Gastroesophageal sphincter (tissue), 4 donors: ENCODE results near the gene ALOX15B. TPM values are rescaled to one million over a fixed set of nuclear protein-coding genes. Genes with fewer than 3 reads are reported as not detected.

Experiments
- ATAC-seq: fragments of 150-250 bp; one replicate; pipeline ENCODE4 v1.9.1; 2016; ENCODE audit warnings: mild to moderate bottlenecking, moderate library complexity
- H3K27ac ChIP-seq, 4 donors: fragments of 200-600 bp; sonication (generic) in 3 of 4; 1 replicate in 3 of 4; 2 replicates in 1 of 4; pipeline ENCODE4 v1.5.1; 2016 to 2019
- H3K27me3 ChIP-seq: fragments of 200-600 bp; sonication (generic); one replicate; pipeline ENCODE4 v1.5.1; 2019
- H3K36me3 ChIP-seq, 2 donors: fragments of 200-600 bp; sonication (generic); one replicate each; pipeline ENCODE4 v1.5.1; 2019; ENCODE audit warnings: control low read depth in 1 of 2
- H3K4me1 ChIP-seq, 3 donors: fragments of 200-600 bp; sonication (generic); 1 replicate in 2 of 3; 2 replicates in 1 of 3; pipeline ENCODE4 v1.5.1; 2016 to 2019; ENCODE audit warnings: control low read depth in 2 of 3
- H3K4me3 ChIP-seq, 2 donors: fragments of 200-600 bp; sonication (generic); one replicate each; pipeline ENCODE4 v1.5.1; 2019; ENCODE audit warnings: mild to moderate bottlenecking in 1 of 2, moderate library complexity in 1 of 2
- H3K9me3 ChIP-seq, 3 donors: fragments of 200-600 bp; sonication (generic); one replicate each; pipeline ENCODE4 v1.5.1; 2017 to 2019; ENCODE audit warnings: control low read depth in 2 of 3
- CTCF ChIP-seq, 4 experiments: fragments of 200-600 bp in 2 of 4; fragments of 450-650 bp in 2 of 4; sonication (generic) in 1 of 4; IDR thresholded peaks; one replicate each; pipeline ENCODE4 v1.5.1; 2017 to 2019; ENCODE audit warnings: antibody characterized with exemption in 4 of 4, mild to moderate bottlenecking in 2 of 4, moderate library complexity in 2 of 4
- EP300 ChIP-seq: sonication (generic); formaldehyde crosslinking; IDR thresholded peaks from one replicate; pipeline ENCODE4 v1.6.1; 2017; ENCODE audit warnings: antibody characterized with exemption, mild to moderate bottlenecking
- POLR2A ChIP-seq, 2 donors: fragments of 450-650 bp; IDR thresholded peaks; one replicate each; pipeline ENCODE4 v1.6.1; 2017; ENCODE audit warnings: antibody characterized with exemption in 2 of 2, mild to moderate bottlenecking in 2 of 2, moderate library complexity in 1 of 2
- POLR2AphosphoS5 ChIP-seq: sonication (generic); formaldehyde crosslinking; IDR thresholded peaks from one replicate; pipeline ENCODE4 v1.6.1; 2017; ENCODE audit warnings: antibody characterized with exemption
- WGBS, 2 donors: methylation state at CpG; one replicate each; pipeline ENCODE4 v1.1.5; 2018; ENCODE audit warnings: low coverage in 1 of 2; 5-methylcytosine and 5-hydroxymethylcytosine counted together
- total RNA-seq, 4 donors: library from RNA; depleted of rRNA; stranded (reverse); fragments of >200 nt; gene quantifications; one replicate each; pipeline ENCODE4 v1.1.0, GENCODE V29; 2016

ALOX15B gene
- total RNA-seq, 4 donors from 2014 or later = 0.69 to 5.6 (median 2.8) TPM

GRCh38 chr17:8002721-8003593 is 35.9 kb upstream of the ALOX15B start:
- ATAC-seq = no peak
- Histone ChIP-seq H3K4me3 (peak overlapping the region in 1 of 2 donors; percentile 39), H3K4me1 (peaks cover 0 to 16% (median 12%) of the 10 kb centered on the region in 3 donors), H3K27ac (no peak overlapping the region), H3K27me3 (peaks cover 88% of the 10 kb centered on the region), H3K36me3 (no peaks in the 10 kb centered on the region), H3K9me3 (no peaks in the 10 kb centered on the region)
- TF ChIP-seq EP300 (no peak), POLR2A (IDR thresholded peaks at IDR 0.05) (no peak), POLR2AphosphoS5 (no peak), CTCF (IDR thresholded peaks at IDR 0.05) (no peak)
- WGBS, 2 donors = no CpG with 5 or more reads among the region's 92 CpGs

GRCh38 chr17:8003594-8004181 is 35.2 kb upstream of the ALOX15B start:
- peaks cover 0 to 16% (median 12%) of the 10 kb centered on the region in 3 donors for H3K4me1 ChIP-seq
- H3K4me3 ChIP-seq = peak overlapping the region in 1 of 2 donors; percentile 39
- H3K27me3 ChIP-seq = peaks cover 83% of the 10 kb centered on the region
- no peak for ATAC-seq
- TF ChIP-seq EP300 (no peak), CTCF (IDR thresholded peaks at IDR 0.05) (no peak), POLR2AphosphoS5 (no peak), POLR2A (IDR thresholded peaks at IDR 0.05) (no peak)
- H3K9me3 ChIP-seq = no peaks in the 10 kb centered on the region
- no peaks in the 10 kb centered on the region for H3K36me3 ChIP-seq
- no peak overlapping the region for H3K27ac ChIP-seq
- no CpG with 5 or more reads among the region's 44 CpGs for WGBS, 2 donors

GRCh38 chr17:8004899-8005298 is 34.0 kb upstream of the ALOX15B start:
- H3K4me1 ChIP-seq = peaks cover 0 to 16% (median 12%) of the 10 kb centered on the region in 3 donors
- no peak for ATAC-seq

GRCh38 chr17:8005357-8005756 is 33.5 kb upstream of the ALOX15B start:
- Histone ChIP-seq H3K4me1 (peaks cover 0 to 16% (median 12%) of the 10 kb centered on the region in 3 donors), H3K9me3 (no peaks in the 10 kb centered on the region), H3K36me3 (no peaks in the 10 kb centered on the region), H3K4me3 (no peak overlapping the region), H3K27me3 (peaks cover 72% of the 10 kb centered on the region), H3K27ac (no peak overlapping the region)
- ATAC-seq = no peak
- 100% methylated on average over 1 of the region's 1 CpG; no CpG with 5 or more reads in 1 of the 2 donors for WGBS, 2 donors
- TF ChIP-seq POLR2AphosphoS5 = no peak

More at GRCh38 chr17:8004899-8005298, 34.0 kb upstream of the ALOX15B start:
- H3K36me3 ChIP-seq = no peaks in the 10 kb centered on the region
- H3K9me3 ChIP-seq = no peaks in the 10 kb centered on the region
- TF ChIP-seq POLR2AphosphoS5 (no peak), EP300 (no peak), CTCF (IDR thresholded peaks at IDR 0.05) (no peak), POLR2A (IDR thresholded peaks at IDR 0.05) (no peak)
- peaks cover 75% of the 10 kb centered on the region for H3K27me3 ChIP-seq
- no peak overlapping the region for H3K27ac ChIP-seq
- 87 to 96% methylated on average over 6 of the region's 6 CpGs for WGBS, 2 donors
- no peak overlapping the region for H3K4me3 ChIP-seq

- H3K27me3 ChIP-seq = peaks cover 64% of the 10 kb centered on the region
- H3K9me3 ChIP-seq = no peaks in the 10 kb centered on the region
- WGBS, 2 donors = 75 to 92% methylated on average over 5 to 9 of the region's 30 CpGs
- no peak for ATAC-seq
- peaks cover 0 to 16% (median 12%) of the 10 kb centered on the region in 3 donors for H3K4me1 ChIP-seq
- no peak overlapping the region for H3K4me3 ChIP-seq
- no peak overlapping the region for H3K27ac ChIP-seq
- TF ChIP-seq POLR2AphosphoS5 = no peak
- no peak for TF ChIP-seq POLR2A (IDR thresholded peaks at IDR 0.05)
- no peak for TF ChIP-seq EP300
- no peak for TF ChIP-seq CTCF (IDR thresholded peaks at IDR 0.05)
- no peaks in the 10 kb centered on the region for H3K36me3 ChIP-seq
Measured at GRCh38 chr17:8005967-8006730, 32.7 kb upstream of the ALOX15B start.
